ENCODE data around the gene OR3A3. TPM values are rescaled to one million over a fixed set of nuclear protein-coding genes. Genes with fewer than 3 reads are reported as not detected.

Gene OR3A3
- total and polyA plus RNA-seq, 10 of the 15 experiments (the other 5 are each of a cell fraction or from before 2014, with no cell fraction given): 0.07 TPM; not detected in 9

- TF ChIP-seq MTA2 (IDR thresholded peaks at IDR 0.05; ENCODE audit: low read depth) (no peak), ATF2 (IDR thresholded peaks at IDR 0.05; ENCODE audit: low read length) (no peak), RCOR1 (conservative IDR thresholded peaks at IDR 0.05; ENCODE audit: low read depth, low read length) (no peak), IRF4 (IDR thresholded peaks at IDR 0.05; ENCODE audit: low read depth, low read length) (no peak), SKIL (IDR thresholded peaks at IDR 0.05; ENCODE audit: low read depth, poor library complexity, severe bottlenecking) (no peak), SREBF1 (IDR thresholded peaks at IDR 0.05; ENCODE audit: low read length) (no peak), RAD21 (IDR thresholded peaks at IDR 0.05; ENCODE audit: insufficient read depth, low read depth, low read length) (no peak), IRF3 (IDR thresholded peaks at IDR 0.05) (no peak)
These were observed 29.2 kb upstream of the OR3A3 start (continued) for GRCh38 chr17:3381957-3382356.
